Fibroblast of mammary gland (primary cell): Measurements from ENCODE around the gene CNPY2.
"Not testable (repeated sequence)": the region's sequence is repeated elsewhere in the genome, so short reads cannot be mapped to it uniquely, and the experiment has no call there.

Experiments used
- DNase-seq: peaks from one replicate; pipeline ENCODE4 v3.0.0-alpha.2; 2010; ENCODE audit warnings: low read depth
- H3K4me3 ChIP-seq: 2 replicates; pipeline ENCODE4 v1.5.1; 2011; ENCODE audit warnings: low read depth, mild to moderate bottlenecking, low read length, moderate library complexity; ENCODE audit not compliant: control insufficient read depth
- CTCF ChIP-seq: conservative IDR thresholded peaks from 2 replicates; pipeline ENCODE4 v1.5.1; 2011; ENCODE audit warnings: low read depth, low read length, inconsistent platforms; ENCODE audit not compliant: control insufficient read depth, insufficient read depth

CNPY2 gene

DNA sequence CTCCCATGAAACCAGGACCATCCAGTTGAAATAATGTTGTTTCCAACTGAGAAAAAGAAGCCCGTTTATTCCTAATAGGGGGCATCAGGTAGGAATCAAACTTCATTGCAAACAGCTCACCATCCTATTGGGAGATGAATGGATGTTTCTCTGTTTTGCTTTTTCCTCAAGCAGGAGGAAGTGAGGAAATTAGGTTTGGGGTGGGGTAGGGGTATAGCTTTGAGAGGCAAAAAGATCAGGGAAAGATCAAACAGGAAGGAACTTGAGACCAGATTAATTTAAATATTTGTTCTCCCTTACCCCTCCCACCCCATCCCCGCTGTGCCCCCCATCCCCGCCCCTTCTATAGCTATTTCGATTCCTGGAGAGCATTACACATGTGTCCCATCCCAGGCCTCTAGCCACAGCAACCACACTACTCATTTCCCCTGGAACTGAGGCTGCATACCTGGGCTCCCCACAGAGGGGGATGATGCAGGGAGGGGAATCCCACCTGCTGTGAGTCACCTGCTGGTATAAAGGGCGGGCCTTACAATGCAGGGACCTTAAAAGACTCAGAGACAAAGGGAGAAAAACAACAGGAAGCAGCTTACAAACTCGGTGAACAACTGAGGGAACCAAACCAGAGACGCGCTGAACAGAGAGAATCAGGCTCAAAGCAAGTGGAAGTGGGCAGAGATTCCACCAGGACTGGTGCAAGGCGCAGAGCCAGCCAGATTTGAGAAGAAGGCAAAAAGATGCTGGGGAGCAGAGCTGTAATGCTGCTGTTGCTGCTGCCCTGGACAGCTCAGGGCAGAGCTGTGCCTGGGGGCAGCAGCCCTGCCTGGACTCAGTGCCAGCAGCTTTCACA is 22.7 kb upstream of the CNPY2 start, which contains the start of gene IL23A:
TSS of gene IL23A (plus strand) at position 577 of the 850 bp plus-strand sequence. CDS start at position 738, 161 bp downstream.
- TF ChIP-seq CTCF, result no peak
- no peak for DNase-seq
- H3K4me3 ChIP-seq, result no peak within 1 kb of the TSS

GRCh38 chr12:56337753-56338251 is 22.0 kb upstream of the CNPY2 start:
- no peak for DNase-seq
- no peak for TF ChIP-seq CTCF
- H3K4me3 ChIP-seq, result no peak overlapping the region

DNA sequence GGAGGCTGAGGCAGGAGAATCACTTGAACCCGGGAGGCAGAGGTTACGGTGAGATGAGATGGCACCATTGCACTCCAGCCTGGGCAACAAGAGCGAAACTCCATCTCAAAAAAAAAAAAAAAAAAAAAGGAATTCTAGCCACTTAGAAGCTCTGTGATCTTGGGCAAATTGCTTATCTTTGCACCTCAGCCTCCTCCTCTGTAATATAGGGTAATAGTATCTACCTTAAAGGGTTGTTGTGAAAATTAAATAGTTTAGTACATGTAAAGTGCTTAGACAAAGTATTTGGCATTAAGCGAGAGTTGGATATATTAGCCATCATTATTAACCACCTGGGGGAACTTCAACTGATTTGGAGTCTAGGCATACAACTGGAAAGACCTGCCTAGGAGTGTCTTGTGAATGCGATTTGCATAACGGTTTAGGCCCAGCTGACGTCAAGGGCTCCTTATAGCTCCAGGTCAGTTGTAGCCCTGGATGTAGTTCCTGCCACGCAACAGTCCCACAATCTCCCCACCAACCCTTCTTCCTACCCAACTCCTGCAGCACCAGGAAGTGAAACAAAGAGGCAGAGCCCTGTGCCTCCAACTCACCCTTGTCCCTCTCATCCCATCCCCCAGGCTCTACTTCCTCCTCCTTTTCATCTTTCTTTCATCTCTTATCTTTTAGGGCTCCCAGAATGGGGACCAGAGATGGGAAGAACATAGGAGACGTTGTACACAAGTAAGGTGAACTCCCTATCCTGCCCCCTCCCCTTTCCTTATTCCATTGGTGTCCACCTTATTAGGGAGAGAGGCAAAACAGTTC is 20.8 kb upstream of the CNPY2 start:
- H3K4me3 ChIP-seq, result no peak overlapping the region
- DNase-seq, result no peak
- TF ChIP-seq CTCF, result no peak

DNA sequence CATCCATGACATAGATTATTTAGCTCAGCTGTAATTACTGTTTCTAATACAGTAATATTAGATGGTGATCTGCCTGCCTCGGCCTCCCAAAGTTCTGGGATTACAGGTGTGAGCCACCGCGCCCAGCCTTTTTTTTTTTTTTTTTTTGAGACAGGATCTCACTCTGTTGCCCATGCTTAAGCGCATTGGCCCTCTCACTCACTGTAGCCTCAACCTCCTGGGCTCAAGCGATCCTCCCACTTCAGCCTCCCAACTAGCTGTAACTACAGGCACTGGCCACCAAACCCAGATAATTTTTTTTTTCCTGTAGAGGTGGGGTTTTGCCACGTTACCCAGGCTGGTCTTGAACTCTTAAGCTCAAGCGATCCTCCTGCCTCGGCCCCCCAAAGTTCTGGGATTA is 19.7 kb upstream of the CNPY2 start:
- not testable (repeated sequence) for H3K4me3 ChIP-seq

DNA sequence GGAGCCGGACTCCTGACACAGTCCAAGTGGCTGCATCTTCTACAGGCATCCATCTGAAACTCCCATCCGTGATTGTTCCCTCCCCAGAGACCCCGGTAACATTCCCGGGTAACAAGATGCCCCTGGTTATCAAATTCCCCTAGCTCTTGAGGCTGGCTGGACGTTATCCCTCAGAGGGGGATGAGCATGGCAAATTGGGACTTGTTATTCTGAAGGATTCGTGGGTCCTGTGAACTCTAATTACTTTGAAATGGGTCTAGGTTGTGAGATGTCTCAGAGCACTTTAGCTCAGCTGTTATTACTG is 18.7 kb upstream of the CNPY2 start:
- no peak for DNase-seq
- no peak for TF ChIP-seq CTCF
- peak overlapping the region; percentile 80 for H3K4me3 ChIP-seq

More for the DNA sequence above, 19.7 kb upstream of the CNPY2 start:
- not testable (repeated sequence) for DNase-seq

- peak within 1 kb of the TSS; percentile 80 for H3K4me3 ChIP-seq
- DNase-seq, result peak; percentile 98
- TF ChIP-seq CTCF, result peak; percentile 67
These were observed 18.1 kb upstream of the CNPY2 start, which contains the start of gene PAN2 for GRCh38 chr12:56333679-56334489. TSS of gene PAN2 (minus strand) at chr12:56334000. CDS start at chr12:56333094, 906 bp downstream.
